ENCODE results near the gene FAM53C. TPM values are rescaled to one million over a fixed set of nuclear protein-coding genes. Genes with fewer than 3 reads are reported as not detected.
"Not testable (repeated sequence)": the region's sequence is repeated elsewhere in the genome, so short reads cannot be mapped to it uniquely, and the experiment has no call there.

FAM53C gene
- total RNA-seq, result 26.2 and 29.2 TPM in 2 replicates

- DNase-seq (ENCODE audit: low read depth), result peak; percentile 69
Observed at GRCh38 chr5:138337685-138338410, at the start of gene FAM53C. TSS of gene FAM53C (plus strand) at chr5:138338266. CDS start at chr5:138341336, 3,070 bp downstream.

GRCh38 chr5:138289296-138289695 is 48.8 kb upstream of the FAM53C start:
- DNase-seq (ENCODE audit: low read depth), result no peak

- DNase-seq (ENCODE audit: low read depth), result peak; percentile 15
Observed at GRCh38 chr5:138303372-138303771, 34.7 kb upstream of the FAM53C start.

- DNase-seq (ENCODE audit: low read depth), result no peak
Observed at GRCh38 chr5:138305797-138306196, 32.3 kb upstream of the FAM53C start.

- no peak for DNase-seq (ENCODE audit: low read depth)
Observed at GRCh38 chr5:138315751-138316278, 22.3 kb upstream of the FAM53C start.

- DNase-seq (ENCODE audit: low read depth), result no peak
Observed at GRCh38 chr5:138316355-138316754, 21.7 kb upstream of the FAM53C start.

GRCh38 chr5:138318211-138318610 is 19.9 kb upstream of the FAM53C start:
- DNase-seq (ENCODE audit: low read depth), result not testable (repeated sequence)

- DNase-seq (ENCODE audit: low read depth), result peak; percentile 26
Observed at GRCh38 chr5:138330813-138331448, 7.1 kb upstream of the FAM53C start.

GRCh38 chr5:138331449-138332368 is 6.4 kb upstream of the FAM53C start, which contains the start of gene CDC25C:
TSS of gene CDC25C (minus strand) at chr5:138331804. CDS start at chr5:138331180, 624 bp downstream.
- DNase-seq (ENCODE audit: low read depth), result peak; percentile 98

- no peak for DNase-seq (ENCODE audit: low read depth)
Observed at GRCh38 chr5:138334867-138335447, 3.1 kb upstream of the FAM53C start.

- DNase-seq (ENCODE audit: low read depth), result peak; percentile 56
Observed at GRCh38 chr5:138336952-138337684, 948 bp upstream of the FAM53C start.

GRCh38 chr5:138338411-138339090 is 485 bp downstream of the FAM53C start:
- DNase-seq (ENCODE audit: low read depth), result no peak

- no peak for DNase-seq (ENCODE audit: low read depth)
Observed at GRCh38 chr5:138339091-138339456, 1.0 kb downstream of the FAM53C start.

GRCh38 chr5:138339464-138339863 is 1.4 kb downstream of the FAM53C start:
- DNase-seq (ENCODE audit: low read depth), result no peak

- DNase-seq (ENCODE audit: low read depth), result no peak
Observed at GRCh38 chr5:138340008-138340407, 1.9 kb downstream of the FAM53C start.

- DNase-seq (ENCODE audit: low read depth), result no peak
Observed at GRCh38 chr5:138344887-138345622, 7.0 kb downstream of the FAM53C start.

- no peak for DNase-seq (ENCODE audit: low read depth)
Observed at GRCh38 chr5:138346889-138347288, 8.8 kb downstream of the FAM53C start.

GRCh38 chr5:138349852-138350562 is 11.9 kb downstream of the FAM53C start:
- no peak for DNase-seq (ENCODE audit: low read depth)

GRCh38 chr5:138350563-138350890 is 12.5 kb downstream of the FAM53C start:
- DNase-seq (ENCODE audit: low read depth), result no peak
